Hepatocyte (in vitro differentiated cells): ENCODE data around the gene PATE2. TPM values are rescaled to one million over a fixed set of nuclear protein-coding genes. Genes with fewer than 3 reads are reported as not detected.

Experiments
- DNase-seq: peaks from one replicate; pipeline ENCODE4 v3.0.0-alpha.2; 2016; ENCODE audit warnings: low spot score
- H2AFZ ChIP-seq: fragments of 200-600 bp; sonication (generic); 2 replicates; pipeline ENCODE4 v1.6.0; 2016; ENCODE audit warnings: antibody characterized with exemption, mild to moderate bottlenecking
- H3K27ac ChIP-seq: fragments of 200-600 bp; sonication (generic); 2 replicates; pipeline ENCODE4 v1.5.1; 2016; ENCODE audit warnings: mild to moderate bottlenecking
- H3K27me3 ChIP-seq: fragments of 200-600 bp; sonication (generic); 2 replicates; pipeline ENCODE4 v1.6.1; 2016
- H3K36me3 ChIP-seq: fragments of 200-600 bp; sonication (generic); replicated peaks from 2 replicates; pipeline ENCODE4 v1.5.1; 2016; ENCODE audit warnings: low read depth; ENCODE audit not compliant: insufficient read depth
- H3K4me1 ChIP-seq: fragments of 200-600 bp; sonication (generic); 2 replicates; pipeline ENCODE4 v1.5.1; 2016; ENCODE audit warnings: mild to moderate bottlenecking, moderate library complexity; ENCODE audit not compliant: insufficient read depth
- H3K4me2 ChIP-seq: fragments of 200-600 bp; sonication (generic); 2 replicates; pipeline ENCODE4 v1.6.0; 2016
- H3K4me3 ChIP-seq: fragments of 200-600 bp; sonication (generic); 2 replicates; pipeline ENCODE4 v1.5.1; 2016; ENCODE audit warnings: mild to moderate bottlenecking
- H3K79me2 ChIP-seq: fragments of 200-600 bp; sonication (generic); 2 replicates; pipeline ENCODE4 v1.6.0; 2017; ENCODE audit warnings: mild to moderate bottlenecking
- H3K9me2 ChIP-seq: fragments of 200-600 bp; sonication (generic); replicated peaks from 2 replicates; pipeline ENCODE4 v1.6.0; 2017; ENCODE audit warnings: mild to moderate bottlenecking; ENCODE audit not compliant: insufficient read depth
- H3K9me3 ChIP-seq: fragments of 200-600 bp; sonication (generic); 2 replicates; pipeline ENCODE4 v1.5.1; 2016; ENCODE audit warnings: low read depth, mild to moderate bottlenecking
- H4K20me1 ChIP-seq: fragments of 200-600 bp; sonication (generic); 2 replicates; pipeline ENCODE4 v1.6.0; 2016; ENCODE audit warnings: mild to moderate bottlenecking; ENCODE audit not compliant: insufficient read depth, poor library complexity, severe bottlenecking
- CTCF ChIP-seq: fragments of 200-600 bp; sonication (generic); IDR thresholded peaks from 2 replicates; pipeline ENCODE4 v1.5.1; 2016; ENCODE audit warnings: antibody characterized with exemption, mild to moderate bottlenecking; ENCODE audit not compliant: poor library complexity
- EZH2 ChIP-seq: fragments of 200-600 bp; sonication (generic); IDR thresholded peaks from 2 replicates; pipeline ENCODE4 v1.6.1; 2016; ENCODE audit warnings: antibody characterized with exemption, mild to moderate bottlenecking, borderline replicate concordance
- EZH2phosphoT487 ChIP-seq: fragments of 200-600 bp; sonication (generic); IDR thresholded peaks from one replicate; pipeline ENCODE4 v1.6.1; 2018; ENCODE audit warnings: antibody characterized with exemption, mild to moderate bottlenecking, low read depth, moderate library complexity; ENCODE audit not compliant: unreplicated experiment, severe bottlenecking
- WGBS: methylation state at CpG from one replicate; pipeline ENCODE4 v1.1.6; 2016; ENCODE audit warnings: low lambda C conversion rate; ENCODE audit errors: missing lambda C conversion rate; 5-methylcytosine and 5-hydroxymethylcytosine counted together
- polyA plus RNA-seq: library from polyadenylated mRNA; unstranded; fragments of >200 nt; fragmentation: Nextera tagmentation; extraction: Ambion mirVana; gene quantifications from 2 replicates; pipeline ENCODE4 v1.2.1, GENCODE V29; 2016
- total RNA-seq: library from RNA; depleted of rRNA; stranded (reverse); fragments of >200 nt; gene quantifications from 2 replicates; pipeline ENCODE4 v1.2.3, GENCODE V29; 2014

The PATE2 gene
- total and polyA plus RNA-seq, 2 experiments from 2014 or later: 0.16 TPM; not detected in 1

GRCh38 chr11:125743681-125744080 lies 34.9 kb downstream of the PATE2 start:
- H3K9me3 ChIP-seq: no peaks in the 10 kb centered on the region
- WGBS: 94% methylated on average over 1 of the region's 1 CpG
- H3K36me3 ChIP-seq: no peaks in the 10 kb centered on the region
- H2AFZ ChIP-seq: no peak overlapping the region
- DNase-seq: no peak
- no peak for TF ChIP-seq EZH2
- TF ChIP-seq CTCF: no peak
- no peak for TF ChIP-seq EZH2phosphoT487
- H4K20me1 ChIP-seq: no peaks in the 10 kb centered on the region
- H3K79me2 ChIP-seq: no peaks in the 10 kb centered on the region
- H3K9me2 ChIP-seq: no peaks in the 10 kb centered on the region
- no peaks in the 10 kb centered on the region for H3K27me3 ChIP-seq
- H3K27ac ChIP-seq: no peak overlapping the region
- H3K4me2 ChIP-seq: no peak overlapping the region
- no peaks in the 10 kb centered on the region for H3K4me1 ChIP-seq
- H3K4me3 ChIP-seq: no peak overlapping the region

- no peaks in the 10 kb centered on the region for H3K79me2 ChIP-seq
- no peak for TF ChIP-seq CTCF
- no peak for TF ChIP-seq EZH2
- TF ChIP-seq EZH2phosphoT487: no peak
- no peaks in the 10 kb centered on the region for H3K4me1 ChIP-seq
- DNase-seq: no peak
- no peaks in the 10 kb centered on the region for H3K27me3 ChIP-seq
- no peak overlapping the region for H2AFZ ChIP-seq
- H3K27ac ChIP-seq: no peak overlapping the region
- no peak overlapping the region for H3K4me2 ChIP-seq
- H3K36me3 ChIP-seq: no peaks in the 10 kb centered on the region
- H4K20me1 ChIP-seq: no peaks in the 10 kb centered on the region
- H3K9me2 ChIP-seq: no peaks in the 10 kb centered on the region
- no peak overlapping the region for H3K4me3 ChIP-seq
- H3K9me3 ChIP-seq: no peaks in the 10 kb centered on the region
Observed at GRCh38 chr11:125740617-125741016, 38.0 kb downstream of the PATE2 start.

- H3K4me3 ChIP-seq: no peak overlapping the region
- H3K36me3 ChIP-seq: no peaks in the 10 kb centered on the region
- no peak overlapping the region for H2AFZ ChIP-seq
- DNase-seq: no peak
- TF ChIP-seq EZH2phosphoT487 (no peak), CTCF (no peak), EZH2 (no peak)
- WGBS: 69% methylated on average over 3 of the region's 3 CpGs
- no peaks in the 10 kb centered on the region for H3K9me2 ChIP-seq
- H3K27ac ChIP-seq: no peak overlapping the region
- no peaks in the 10 kb centered on the region for H3K9me3 ChIP-seq
- H3K27me3 ChIP-seq: no peaks in the 10 kb centered on the region
- no peaks in the 10 kb centered on the region for H3K79me2 ChIP-seq
- no peak overlapping the region for H3K4me2 ChIP-seq
- H4K20me1 ChIP-seq: no peaks in the 10 kb centered on the region
- no peaks in the 10 kb centered on the region for H3K4me1 ChIP-seq
Observed at GRCh38 chr11:125728969-125729368, 49.7 kb downstream of the PATE2 start.

Other genes starting within 250 kb of the PATE2 start
- 76.2 and 95.0 TPM in 2 replicates for gene EI24, start 209.4 kb downstream of the PATE2 start, total RNA-seq
- 103 and 130 TPM in 2 replicates for gene EI24, start 209.4 kb downstream of the PATE2 start, polyA plus RNA-seq
- gene STT3A, start 186.0 kb downstream of the PATE2 start, total RNA-seq: 198 and 229 TPM in 2 replicates
- gene STT3A, start 186.0 kb downstream of the PATE2 start, polyA plus RNA-seq: 191 and 192 TPM in 2 replicates
- 10.0 and 16.3 TPM in 2 replicates for gene CHEK1, start 153.7 kb downstream of the PATE2 start, total RNA-seq
- 8.6 and 8.8 TPM in 2 replicates for gene CHEK1, start 153.7 kb downstream of the PATE2 start, polyA plus RNA-seq
- gene ACRV1, start 98.0 kb downstream of the PATE2 start, total RNA-seq: not detected in 2 replicates
- gene ACRV1, start 98.0 kb downstream of the PATE2 start, polyA plus RNA-seq: 0.08 TPM in 1 of 2 replicates, not detected in the other
- not detected in 2 replicates for gene PATE1, start 32.5 kb downstream of the PATE2 start, total RNA-seq
- not detected in 2 replicates for gene PATE1, start 32.5 kb downstream of the PATE2 start, polyA plus RNA-seq
- not detected in 2 replicates for gene PATE3, start 9.3 kb upstream of the PATE2 start, total RNA-seq
- not detected in 2 replicates for gene PATE3, start 9.3 kb upstream of the PATE2 start, polyA plus RNA-seq
- gene PATE4, start 54.5 kb upstream of the PATE2 start, total RNA-seq: not detected in 2 replicates
- 0.35 TPM in 1 of 2 replicates, not detected in the other for gene PATE4, start 54.5 kb upstream of the PATE2 start, polyA plus RNA-seq
- gene HYLS1, start 108.8 kb upstream of the PATE2 start, total RNA-seq: 4.1 and 5.7 TPM in 2 replicates
- 4.3 and 5.4 TPM in 2 replicates for gene HYLS1, start 108.8 kb upstream of the PATE2 start, polyA plus RNA-seq
- gene PUS3, start 124.4 kb upstream of the PATE2 start, total RNA-seq: 14.1 and 17.5 TPM in 2 replicates
- 7.3 and 11.3 TPM in 2 replicates for gene PUS3, start 124.4 kb upstream of the PATE2 start, polyA plus RNA-seq
- gene DDX25, start 125.7 kb upstream of the PATE2 start, total RNA-seq: 0.48 and 0.80 TPM in 2 replicates
- 0.87 TPM in 1 of 2 replicates, not detected in the other for gene DDX25, start 125.7 kb upstream of the PATE2 start, polyA plus RNA-seq
- not detected in 2 replicates for gene VSIG10L2, start 167.2 kb upstream of the PATE2 start, total RNA-seq
- gene VSIG10L2, start 167.2 kb upstream of the PATE2 start, polyA plus RNA-seq: 0.04 TPM in 1 of 2 replicates, not detected in the other